MV-4-11 (cell line): Measurements from ENCODE around the gene GJA5.

ENCODE experiments used
- DNase-seq: peaks from one replicate; lab custom pipeline; 2025; lab: John Stamatoyannopoulos, UW

Gene GJA5

GRCh38 chr1:147729315-147729714, 31.1 kb downstream of the GJA5 start:
- DNase-seq, result no peak

- DNase-seq, result no peak
These were observed 34.2 kb downstream of the GJA5 start for GRCh38 chr1:147726168-147726567.

- DNase-seq, result no peak
These were observed 34.7 kb downstream of the GJA5 start for GRCh38 chr1:147725685-147726084.

- DNase-seq, result no peak
These were observed 36.6 kb downstream of the GJA5 start for GRCh38 chr1:147723691-147724323.

GRCh38 chr1:147722124-147722523, 38.3 kb downstream of the GJA5 start:
- DNase-seq, result no peak

GRCh38 chr1:147721716-147722115, 38.7 kb downstream of the GJA5 start:
- no peak for DNase-seq

GRCh38 chr1:147720557-147720956, 39.8 kb downstream of the GJA5 start:
- DNase-seq, result no peak

- DNase-seq, result no peak
These were observed 40.6 kb downstream of the GJA5 start for GRCh38 chr1:147719711-147720225.

GRCh38 chr1:147719029-147719698, 41.2 kb downstream of the GJA5 start:
- no peak for DNase-seq

- DNase-seq, result no peak
These were observed 42.7 kb downstream of the GJA5 start for GRCh38 chr1:147717706-147718097.

- no peak for DNase-seq
These were observed 43.2 kb downstream of the GJA5 start for GRCh38 chr1:147717051-147717705.

GRCh38 chr1:147712605-147713004, 47.8 kb downstream of the GJA5 start:
- DNase-seq, result no peak
